IMR-90 (cell line): Measurements from ENCODE around the gene TWIST2. TPM values are rescaled to one million over a fixed set of nuclear protein-coding genes. Genes with fewer than 3 reads are reported as not detected.

ENCODE experiments used
- ATAC-seq: fragments of 200-7000 bp; cut with Tn5 transposase; 2 replicates; pipeline ENCODE4 v1.9.1; 2020; ENCODE audit warnings: low read depth, mild to moderate bottlenecking, moderate library complexity
- BruUV-seq: library from RNA; stranded (reverse); fragments of 400-500 nt; replicated peaks from 2 replicates; lab custom pipeline; 2021; lab: Mats Ljungman, UMichigan
- CTCF ChIA-PET: fragments of 300-600 bp; formaldehyde crosslinking; extraction: SDS; loops from one replicate; lab custom pipeline; 2021; ENCODE audit warnings: antibody characterized with exemption; lab: Yijun Ruan, JAX
- POLR2A ChIA-PET: fragments of 300-600 bp; sonication (Branson Sonifier 250); formaldehyde crosslinking; loops from one replicate; lab custom pipeline; 2022; ENCODE audit warnings: antibody characterized with exemption; ENCODE audit not compliant: unreplicated experiment; lab: Charles Lee
- DNase-seq: peaks from one replicate; pipeline ENCODE4 v3.0.0; 2013
- H2AFZ ChIP-seq: replicated peaks from 2 replicates; pipeline ENCODE3; 2013; ENCODE audit warnings: low read length, mild to moderate bottlenecking; ENCODE audit not compliant: poor library complexity
- H2AK5ac ChIP-seq: 2 replicates; pipeline ENCODE4 v1.6.1; 2013; ENCODE audit warnings: low read depth, low read length, inconsistent platforms
- H2AK9ac ChIP-seq: replicated peaks from 2 replicates; pipeline ENCODE3; 2013; ENCODE audit warnings: mild to moderate bottlenecking, low read depth, low read length, moderate library complexity; ENCODE audit not compliant: poor library complexity
- H2BK120ac ChIP-seq: 2 replicates; pipeline ENCODE4 v1.6.1; 2013; ENCODE audit warnings: low read depth, low read length, inconsistent platforms
- H2BK15ac ChIP-seq: 3 replicates; pipeline ENCODE4 v1.6.1; 2013; ENCODE audit warnings: low read depth, low read length, inconsistent platforms
- H2BK20ac ChIP-seq: 2 replicates; pipeline ENCODE4 v1.6.1; 2013; ENCODE audit warnings: low read depth, mild to moderate bottlenecking, inconsistent platforms, low read length, moderate library complexity
- H2BK5ac ChIP-seq: 2 replicates; pipeline ENCODE4 v1.6.1; 2013; ENCODE audit warnings: mild to moderate bottlenecking, low read depth, low read length, inconsistent platforms; ENCODE audit not compliant: poor library complexity, severe bottlenecking
- H3K14ac ChIP-seq: replicated peaks from 2 replicates; pipeline ENCODE4 v1.6.1; 2013; ENCODE audit warnings: low read depth, low read length, inconsistent platforms
- H3K18ac ChIP-seq: 2 replicates; pipeline ENCODE4 v1.6.1; 2013; ENCODE audit warnings: low read depth, low read length, control low read depth
- H3K23ac ChIP-seq: 2 replicates; pipeline ENCODE4 v1.6.1; 2013; ENCODE audit warnings: low read depth, low read length, inconsistent platforms
- H3K27ac ChIP-seq: 2 replicates; pipeline ENCODE4 v1.5.1; 2013; ENCODE audit warnings: mild to moderate bottlenecking, control low read depth, low read length; ENCODE audit not compliant: insufficient read depth
- H3K27me3 ChIP-seq: 2 replicates; pipeline ENCODE4 v1.6.1; 2013; ENCODE audit warnings: low read length; ENCODE audit not compliant: control insufficient read depth, insufficient read depth
- H3K36me3 ChIP-seq: 2 replicates; pipeline ENCODE4 v1.6.1; 2013; ENCODE audit warnings: low read length, mixed read lengths; ENCODE audit not compliant: control insufficient read depth, insufficient read depth
- H3K4ac ChIP-seq: 2 replicates; pipeline ENCODE4 v1.6.1; 2013; ENCODE audit warnings: low read depth, low read length, inconsistent platforms
- H3K4me1 ChIP-seq: 2 replicates; pipeline ENCODE4 v1.6.1; 2013; ENCODE audit warnings: low read length, mixed read lengths; ENCODE audit not compliant: control insufficient read depth, insufficient read depth
- H3K4me2 ChIP-seq: 2 replicates; pipeline ENCODE4 v1.6.1; 2013; ENCODE audit warnings: low read depth, mild to moderate bottlenecking, control low read depth, low read length, moderate library complexity
- H3K4me3 ChIP-seq: 2 replicates; pipeline ENCODE4 v1.5.1; 2013; ENCODE audit warnings: low read depth, mild to moderate bottlenecking, control low read depth, low read length, moderate library complexity; ENCODE audit not compliant: insufficient read depth
- H3K56ac ChIP-seq: 2 replicates; pipeline ENCODE4 v1.6.1; 2013; ENCODE audit warnings: low read length, inconsistent platforms; ENCODE audit not compliant: insufficient read depth; ENCODE audit errors: extremely low read depth
- H3K79me1 ChIP-seq, 2 experiments: 2 replicates each; pipeline ENCODE4 v1.6.1; 2013; ENCODE audit warnings: low read length in 2 of 2, inconsistent platforms in 1 of 2, low read depth in 1 of 2
- H3K9ac ChIP-seq: 2 replicates; pipeline ENCODE4 v1.6.1; 2013; ENCODE audit warnings: low read depth, low read length, control low read depth
- H3K9me1 ChIP-seq: 2 replicates; pipeline ENCODE4 v1.6.1; 2013; ENCODE audit warnings: low read length, inconsistent platforms; ENCODE audit not compliant: insufficient read depth
- H3K9me3 ChIP-seq: 2 replicates; pipeline ENCODE4 v1.6.1; 2013; ENCODE audit warnings: low read length; ENCODE audit not compliant: control insufficient read depth, insufficient read depth
- H4K20me1 ChIP-seq: 2 replicates; pipeline ENCODE4 v1.6.1; 2013; ENCODE audit warnings: low read length, inconsistent platforms; ENCODE audit not compliant: insufficient read depth
- H4K5ac ChIP-seq: 2 replicates; pipeline ENCODE4 v1.6.1; 2013; ENCODE audit warnings: mild to moderate bottlenecking, low read depth, low read length, control low read depth
- H4K8ac ChIP-seq, 2 experiments: 2 replicates each; pipeline ENCODE4 v1.6.1; 2013; ENCODE audit warnings: low read depth in 2 of 2, low read length in 2 of 2, control low read depth in 1 of 2, inconsistent platforms in 1 of 2
- H4K91ac ChIP-seq: 2 replicates; pipeline ENCODE4 v1.6.1; 2013; ENCODE audit warnings: low read depth, low read length, inconsistent platforms; ENCODE audit not compliant: insufficient read depth
- MAZ ChIP-seq: IDR thresholded peaks from 2 replicates; pipeline ENCODE4 v1.6.1; 2012; ENCODE audit warnings: low read depth, mild to moderate bottlenecking, low read length, improper control_type of control experiment, moderate library complexity, borderline replicate concordance
- NFE2L2 ChIP-seq: fragments of 150-350 bp; IDR thresholded peaks from 2 replicates; pipeline ENCODE4 v1.6.1; 2016; ENCODE audit warnings: low read depth, mild to moderate bottlenecking, low read length
- RAD21 ChIP-seq: IDR thresholded peaks from 2 replicates; pipeline ENCODE4 v1.6.1; 2012; ENCODE audit warnings: low read length, improper control_type of control experiment
- RCOR1 ChIP-seq: IDR thresholded peaks from 2 replicates; pipeline ENCODE4 v1.6.1; 2012; ENCODE audit warnings: mild to moderate bottlenecking, low read length, improper control_type of control experiment; ENCODE audit not compliant: insufficient replicate concordance
- SMC3 ChIP-seq: fragments of 150-350 bp; IDR thresholded peaks from 2 replicates; pipeline ENCODE4 v1.6.1; 2016; ENCODE audit warnings: low read depth, mild to moderate bottlenecking, antibody characterized with exemption, low read length, moderate library complexity
- WGBS, 2 experiments: methylation state at CpG; one replicate each; pipeline versions ENCODE4 v1.1.5 to v1.1.7; 2013; ENCODE audit warnings: missing lambda C conversion rate in 2 of 2; ENCODE audit not compliant: insufficient read length in 1 of 2; ENCODE audit errors: extremely low coverage in 2 of 2; 5-methylcytosine and 5-hydroxymethylcytosine counted together
- dilution Hi-C: fragments of 300-500 bp; cut with HindIII; formaldehyde crosslinking; loops from one replicate; pipeline ENCODE4 v1.14.3; 2018; ENCODE audit warnings: low sequenced_read_pairs; ENCODE audit not compliant: unreplicated experiment
- in situ Hi-C: fragments of 300-500 bp; cut with MboI; formaldehyde crosslinking; loops from 3 replicates; pipeline ENCODE4 v1.14.3; 2019; ENCODE audit warnings: low sequenced_read_pairs, inconsistent platforms, mixed read lengths
- intact Hi-C: fragments of 100-400 bp; cut with micrococcal nuclease; formaldehyde crosslinking; loops from 2 replicates; pipeline ENCODE4 v1.10.0; 2022
- polyA plus RNA-seq, 3 experiments: library from polyadenylated mRNA; depleted of rRNA; stranded (reverse); fragments of >200 nt; gene quantifications; 2 replicates each; pipeline ENCODE4 v1.2.3, GENCODE V29; 2012; ENCODE audit warnings: low replicate concordance in 1 of 3
- total RNA-seq: library from RNA; depleted of rRNA; stranded (reverse); fragments of >200 nt; gene quantifications from 2 replicates; pipeline ENCODE4 v1.2.3, GENCODE V29; 2012
- TF ChIP-seq, protein P1 (sequence below): conservative IDR thresholded peaks from 2 replicates; pipeline ENCODE4 v1.5.1; 2012; ENCODE audit warnings: mild to moderate bottlenecking, low read depth, low read length, improper control_type of control experiment

The TWIST2 gene
- total and polyA plus RNA-seq, 2 of the 4 experiments (the other 2 are of a cell fraction), result 9.3 to 33.6 TPM

GRCh38 chr2:238928520-238929241 lies 80.8 kb downstream of the TWIST2 start:
- H3K4me2 ChIP-seq, result no peak overlapping the region
- intact Hi-C loops, result no loop called here
- no peaks in the 10 kb centered on the region for H4K20me1 ChIP-seq
- no peak overlapping the region for H3K18ac ChIP-seq
- H3K56ac ChIP-seq, result no peak overlapping the region
- no peak overlapping the region for H4K8ac ChIP-seq
- H2AK9ac ChIP-seq, result no peak overlapping the region
- H2BK120ac ChIP-seq, result no peak overlapping the region
- H3K36me3 ChIP-seq, result no peaks in the 10 kb centered on the region
- H3K9me1 ChIP-seq, result no peaks in the 10 kb centered on the region
- H4K5ac ChIP-seq, result no peak overlapping the region; the same call in 1 of the 2 replicates
- H3K27me3 ChIP-seq, result no peaks in the 10 kb centered on the region; the same call in 1 of the 2 replicates
- H3K27ac ChIP-seq, result peak overlapping the region; percentile 7; the same call in 1 of the 2 replicates
- DNase-seq, result no peak
- H2BK20ac ChIP-seq, result no peak overlapping the region
- dilution Hi-C loops, result no loop called here
- BruUV-seq, result no TSS peak
- no peak overlapping the region for H2AFZ ChIP-seq
- no peak for TF ChIP-seq SMC3
- TF ChIP-seq RCOR1, result no peak
- no peak for TF ChIP-seq MAZ
- TF ChIP-seq RAD21, result no peak
- TF ChIP-seq, protein P1, sequence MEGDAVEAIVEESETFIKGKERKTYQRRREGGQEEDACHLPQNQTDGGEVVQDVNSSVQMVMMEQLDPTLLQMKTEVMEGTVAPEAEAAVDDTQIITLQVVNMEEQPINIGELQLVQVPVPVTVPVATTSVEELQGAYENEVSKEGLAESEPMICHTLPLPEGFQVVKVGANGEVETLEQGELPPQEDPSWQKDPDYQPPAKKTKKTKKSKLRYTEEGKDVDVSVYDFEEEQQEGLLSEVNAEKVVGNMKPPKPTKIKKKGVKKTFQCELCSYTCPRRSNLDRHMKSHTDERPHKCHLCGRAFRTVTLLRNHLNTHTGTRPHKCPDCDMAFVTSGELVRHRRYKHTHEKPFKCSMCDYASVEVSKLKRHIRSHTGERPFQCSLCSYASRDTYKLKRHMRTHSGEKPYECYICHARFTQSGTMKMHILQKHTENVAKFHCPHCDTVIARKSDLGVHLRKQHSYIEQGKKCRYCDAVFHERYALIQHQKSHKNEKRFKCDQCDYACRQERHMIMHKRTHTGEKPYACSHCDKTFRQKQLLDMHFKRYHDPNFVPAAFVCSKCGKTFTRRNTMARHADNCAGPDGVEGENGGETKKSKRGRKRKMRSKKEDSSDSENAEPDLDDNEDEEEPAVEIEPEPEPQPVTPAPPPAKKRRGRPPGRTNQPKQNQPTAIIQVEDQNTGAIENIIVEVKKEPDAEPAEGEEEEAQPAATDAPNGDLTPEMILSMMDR, result no peak
- TF ChIP-seq NFE2L2, result no peak
- 0 out of 2 replicates have a peak, but pooled peaks cover 4% of the 10 kb centered on the region for H3K4me1 ChIP-seq
- CTCF ChIA-PET, result no interaction called here
- no peak overlapping the region for H3K4me3 ChIP-seq
- H3K14ac ChIP-seq, result no peak overlapping the region
- no peak overlapping the region for H4K91ac ChIP-seq
- in situ Hi-C loops, result no loop called here
- H3K79me1 ChIP-seq, result no peaks in the 10 kb centered on the region; a peak in 1 of 4 replicates
- H2AK5ac ChIP-seq, result no peak overlapping the region
- H3K9ac ChIP-seq, result no peak overlapping the region
- H2BK15ac ChIP-seq, result no peak overlapping the region
- no peak overlapping the region for H3K4ac ChIP-seq
- no peak for ATAC-seq
- peaks cover under 1% of the 10 kb centered on the region; the same call in 1 of the 2 replicates for H3K9me3 ChIP-seq
- WGBS, 2 experiments, result 91% methylated on average over 9 of the region's 18 CpGs; no CpG with 5 or more reads in 1 of the 2 experiments
- no peak overlapping the region for H2BK5ac ChIP-seq
- POLR2A ChIA-PET, result no interaction called here
- H3K23ac ChIP-seq, result no peak overlapping the region
